ENCODE data around the gene CHAD.
"Not testable (repeated sequence)": the region's sequence is repeated elsewhere in the genome, so short reads cannot be mapped to it uniquely, and the experiment has no call there.

CHAD gene

DNA sequence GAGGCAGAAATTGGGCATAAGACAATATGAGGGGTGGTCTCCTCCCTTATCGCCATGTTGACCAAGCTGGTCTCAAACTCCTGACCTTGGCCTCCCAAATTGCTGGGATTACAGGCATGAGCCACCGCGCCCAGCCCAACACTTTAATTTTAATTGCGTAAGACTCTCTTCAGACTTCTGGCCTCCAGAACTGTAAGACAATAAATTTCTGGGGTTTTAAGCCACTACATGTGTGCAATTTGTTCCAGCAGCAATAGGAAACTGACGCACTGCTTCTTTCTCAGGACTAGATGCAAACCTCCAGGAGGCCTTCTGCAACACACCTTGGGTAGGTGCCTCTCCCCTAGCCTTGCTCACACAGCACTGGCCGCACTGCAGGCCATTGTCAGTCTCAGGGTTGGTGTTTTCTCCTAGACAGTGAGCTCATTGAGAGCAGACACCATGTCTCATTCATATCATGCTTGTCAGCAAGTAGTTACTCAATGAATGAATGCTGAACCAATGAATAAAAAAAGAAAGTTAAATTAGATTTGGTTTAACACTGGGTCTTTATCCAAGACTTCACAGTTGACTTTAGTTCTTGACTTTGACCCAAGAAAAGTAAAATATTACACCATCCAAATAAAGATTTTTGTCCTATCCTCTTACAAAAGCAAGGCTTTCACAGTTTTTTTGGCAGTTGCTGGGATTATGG is 48.1 kb downstream of the CHAD start:
- H3K9ac ChIP-seq (ENCODE audit: insufficient read length, low read depth): no peak overlapping the region
- DNase-seq (ENCODE audit: low read depth, low spot score): no peak
- peaks cover 7% of the 10 kb centered on the region for H3K4me1 ChIP-seq (ENCODE audit: insufficient read depth, insufficient read length)

DNA sequence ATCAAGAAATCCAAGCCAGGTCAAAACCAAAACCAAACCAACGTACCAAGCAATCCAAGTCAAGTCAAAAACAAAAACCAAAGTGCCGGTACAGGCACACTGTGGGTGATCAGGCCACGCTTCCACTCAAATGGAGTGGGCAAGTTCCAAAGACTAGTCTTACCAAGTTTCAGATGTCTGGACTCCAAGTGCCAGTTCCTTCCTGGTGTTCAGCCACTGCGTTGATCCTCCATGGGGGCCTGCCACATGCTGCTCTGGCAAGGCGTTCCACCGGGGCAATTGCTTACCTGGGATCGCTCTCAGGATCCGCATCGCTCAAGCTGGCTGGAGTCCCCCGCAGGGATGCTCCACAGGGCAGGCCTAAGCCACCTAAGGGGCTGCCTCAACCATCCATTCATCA is 49.1 kb downstream of the CHAD start:
- H3K9me3 ChIP-seq (ENCODE audit: insufficient read depth, low read length); H3K27me3 ChIP-seq (ENCODE audit: insufficient read depth, insufficient read length); H3K4me3 ChIP-seq (ENCODE audit: insufficient read length, low read depth); DNase-seq (ENCODE audit: low read depth, low spot score); H3K36me3 ChIP-seq (ENCODE audit: insufficient read depth, insufficient read length, low read length); H3K4me1 ChIP-seq (ENCODE audit: insufficient read depth, insufficient read length); H3K9ac ChIP-seq (ENCODE audit: insufficient read length, low read depth): not testable (repeated sequence)

More for the DNA sequence above, 48.1 kb downstream of the CHAD start:
- Histone ChIP-seq H3K27me3 (ENCODE audit: insufficient read depth, insufficient read length) (peaks cover 5% of the 10 kb centered on the region), H3K36me3 (ENCODE audit: insufficient read depth, insufficient read length, low read length) (no peaks in the 10 kb centered on the region), H3K4me3 (ENCODE audit: insufficient read length, low read depth) (no peak overlapping the region), H3K9me3 (ENCODE audit: insufficient read depth, low read length) (peaks cover 7% of the 10 kb centered on the region; the same call in 1 of the 2 replicates)
- TF ChIP-seq SUZ12 (IDR thresholded peaks at IDR 0.05; ENCODE audit: extremely low read depth, insufficient read depth, insufficient read length): no peak
- TF ChIP-seq YY1 (IDR thresholded peaks at IDR 0.05; ENCODE audit: insufficient read depth, insufficient read length): no peak
- TF ChIP-seq ZNF274 (IDR thresholded peaks at IDR 0.05; ENCODE audit: low read depth, low read length): no peak

DNA sequence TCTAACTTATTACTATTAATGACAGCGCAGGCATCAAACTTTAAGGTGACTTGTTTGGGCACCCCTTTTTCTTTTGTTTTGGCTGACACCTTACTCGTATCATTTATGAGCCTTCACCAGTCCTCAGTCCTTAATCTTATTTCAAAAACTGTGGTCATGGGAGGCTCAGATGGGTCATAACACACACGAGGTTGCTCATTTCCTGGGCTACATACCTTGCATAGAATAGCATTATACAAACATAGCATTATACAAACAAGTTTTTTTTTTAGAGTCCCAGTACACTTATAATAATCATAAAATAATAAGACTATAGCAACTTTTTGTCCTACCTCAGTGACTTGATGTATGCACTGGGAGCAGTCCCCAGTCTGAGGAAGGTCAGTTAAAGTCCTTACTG is 53.9 kb downstream of the CHAD start:
- TF ChIP-seq ZNF274 (IDR thresholded peaks at IDR 0.05; ENCODE audit: low read depth, low read length): no peak
- no peak for TF ChIP-seq SUZ12 (IDR thresholded peaks at IDR 0.05; ENCODE audit: extremely low read depth, insufficient read depth, insufficient read length)
- TF ChIP-seq YY1 (IDR thresholded peaks at IDR 0.05; ENCODE audit: insufficient read depth, insufficient read length): no peak
- Histone ChIP-seq H3K9me3 (ENCODE audit: insufficient read depth, low read length) (peaks cover 13% of the 10 kb centered on the region; the same call in 1 of the 2 replicates), H3K4me1 (ENCODE audit: insufficient read depth, insufficient read length) (no peaks in the 10 kb centered on the region), H3K4me3 (ENCODE audit: insufficient read length, low read depth) (no peak overlapping the region), H3K27me3 (ENCODE audit: insufficient read depth, insufficient read length) (no peaks in the 10 kb centered on the region), H3K36me3 (ENCODE audit: insufficient read depth, insufficient read length, low read length) (no peaks in the 10 kb centered on the region), H3K9ac (ENCODE audit: insufficient read length, low read depth) (no peak overlapping the region)
- DNase-seq (ENCODE audit: low read depth, low spot score): no peak
